Measurements from ENCODE around the gene SYNE2. TPM values are rescaled to one million over a fixed set of nuclear protein-coding genes. Genes with fewer than 3 reads are reported as not detected.

SYNE2 gene
- total and polyA plus RNA-seq, 10 of the 15 experiments (the other 5 are each of a cell fraction or from before 2014, with no cell fraction given): 2.1 to 52.7 (median 38.1) TPM

DNA sequence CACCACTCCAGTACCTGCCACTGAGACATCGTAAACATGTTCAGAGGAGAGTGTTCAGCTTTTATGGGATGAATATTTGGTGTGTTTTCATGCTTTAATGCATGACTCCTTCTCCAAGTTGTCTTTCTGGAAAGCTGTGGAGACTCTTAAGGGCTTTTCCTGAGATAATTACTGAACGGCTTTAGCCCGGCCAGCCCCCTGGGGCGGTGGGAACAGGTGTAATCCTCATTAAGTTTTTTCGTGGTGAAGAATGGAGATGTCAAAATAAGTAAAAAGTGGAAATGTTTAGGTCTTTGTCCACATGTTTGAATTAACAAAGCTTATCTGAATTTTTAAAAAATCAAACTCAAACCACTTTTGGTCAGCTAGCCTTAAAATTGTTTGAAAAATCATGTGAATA, 1.5 kb downstream of the SYNE2 start (continued):
- TF ChIP-seq, protein P1, sequence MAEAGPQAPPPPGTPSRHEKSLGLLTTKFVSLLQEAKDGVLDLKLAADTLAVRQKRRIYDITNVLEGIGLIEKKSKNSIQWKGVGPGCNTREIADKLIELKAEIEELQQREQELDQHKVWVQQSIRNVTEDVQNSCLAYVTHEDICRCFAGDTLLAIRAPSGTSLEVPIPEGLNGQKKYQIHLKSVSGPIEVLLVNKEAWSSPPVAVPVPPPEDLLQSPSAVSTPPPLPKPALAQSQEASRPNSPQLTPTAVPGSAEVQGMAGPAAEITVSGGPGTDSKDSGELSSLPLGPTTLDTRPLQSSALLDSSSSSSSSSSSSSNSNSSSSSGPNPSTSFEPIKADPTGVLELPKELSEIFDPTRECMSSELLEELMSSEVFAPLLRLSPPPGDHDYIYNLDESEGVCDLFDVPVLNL (IDR thresholded peaks at IDR 0.05; ENCODE audit: low read depth, low read length): no peak
- TF ChIP-seq, protein P2, sequence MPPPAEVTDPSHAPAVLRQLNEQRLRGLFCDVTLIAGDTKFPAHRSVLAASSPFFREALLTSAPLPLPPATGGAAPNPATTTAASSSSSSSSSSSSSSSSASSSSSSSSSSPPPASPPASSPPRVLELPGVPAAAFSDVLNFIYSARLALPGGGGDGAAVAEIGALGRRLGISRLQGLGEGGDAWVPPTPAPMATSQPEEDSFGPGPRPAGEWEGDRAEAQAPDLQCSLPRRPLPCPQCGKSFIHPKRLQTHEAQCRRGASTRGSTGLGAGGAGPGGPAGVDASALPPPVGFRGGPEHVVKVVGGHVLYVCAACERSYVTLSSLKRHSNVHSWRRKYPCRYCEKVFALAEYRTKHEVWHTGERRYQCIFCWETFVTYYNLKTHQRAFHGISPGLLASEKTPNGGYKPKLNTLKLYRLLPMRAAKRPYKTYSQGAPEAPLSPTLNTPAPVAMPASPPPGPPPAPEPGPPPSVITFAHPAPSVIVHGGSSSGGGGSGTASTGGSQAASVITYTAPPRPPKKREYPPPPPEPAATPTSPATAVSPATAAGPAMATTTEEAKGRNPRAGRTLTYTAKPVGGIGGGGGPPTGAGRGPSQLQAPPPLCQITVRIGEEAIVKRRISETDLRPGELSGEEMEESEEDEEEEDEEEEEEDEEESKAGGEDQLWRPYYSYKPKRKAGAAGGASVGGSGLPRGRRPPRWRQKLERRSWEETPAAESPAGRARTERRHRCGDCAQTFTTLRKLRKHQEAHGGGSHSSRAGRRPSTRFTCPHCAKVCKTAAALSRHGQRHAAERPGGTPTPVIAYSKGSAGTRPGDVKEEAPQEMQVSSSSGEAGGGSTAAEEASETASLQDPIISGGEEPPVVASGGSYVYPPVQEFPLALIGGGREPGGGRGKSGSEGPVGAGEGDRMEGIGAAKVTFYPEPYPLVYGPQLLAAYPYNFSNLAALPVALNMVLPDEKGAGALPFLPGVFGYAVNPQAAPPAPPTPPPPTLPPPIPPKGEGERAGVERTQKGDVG (CRISPR knock-in tag; IDR thresholded peaks at IDR 0.05): no peak
- no peak for TF ChIP-seq YBX1 (IDR thresholded peaks at IDR 0.05)
- TF ChIP-seq FOS (IDR thresholded peaks at IDR 0.05; ENCODE audit: borderline replicate concordance, extremely low read depth, insufficient read length): no peak

DNA sequence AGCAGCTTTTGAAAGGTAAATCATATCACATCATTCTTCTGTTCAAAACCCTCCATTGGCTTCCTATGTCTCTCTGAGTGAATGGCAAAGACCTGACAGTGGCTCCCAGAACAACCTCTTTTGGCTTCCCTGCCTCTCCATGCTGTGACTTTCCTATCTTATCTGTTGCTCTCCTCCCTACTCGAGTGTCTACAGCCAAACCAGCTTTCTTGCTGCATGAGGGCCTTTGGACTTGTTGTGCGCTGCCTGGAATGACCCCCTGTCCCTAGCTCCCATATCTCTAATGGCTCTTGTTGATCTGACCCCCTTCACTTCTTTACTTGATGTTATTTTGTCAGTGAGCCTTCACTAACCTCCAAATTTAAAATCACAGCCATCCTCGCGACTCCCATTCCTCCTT, 2.5 kb downstream of the SYNE2 start:
- in situ Hi-C loops (cut with MboI) (no loop called here), intact Hi-C loops (cut with micrococcal nuclease; ENCODE audit: unreplicated experiment) (loop anchor here (2.0 kb wide), 1 partner anchor 14 kb away; no protein-coding TSS in a partner anchor)
- SMC1A ChIA-PET (ENCODE audit: uncharacterized antibody, unreplicated experiment): interaction anchor here (0.7 to 6.4 kb wide), 8 partner anchors 8 to 439 kb away, joined by 3 to 39 read pairs (median 8); partner anchors contain the start of gene ESR2
- FAIRE-seq (peak; percentile 59), ATAC-seq (no peak), DNase-seq (ENCODE audit: low read depth, low spot score) (no peak)
- Histone ChIP-seq H3K4me3 (peak overlapping the region; percentile 53), H3K9ac (ENCODE audit: control insufficient read depth, insufficient read depth, low read length) (peak overlapping the region; percentile 25; the same call in 1 of the 2 replicates), H3K36me3 (ENCODE audit: control insufficient read depth in 2 of 2, insufficient read depth in 2 of 2, low read length in 1 of 2) (no peaks in the 10 kb centered on the region), H3K27me3 (replicated peaks in 1 of 2; ENCODE audit: control insufficient read depth in 2 of 2, insufficient read depth in 2 of 2, low read length in 1 of 2) (no peaks in the 10 kb centered on the region), H4K20me1 (ENCODE audit: control insufficient read depth, insufficient read depth) (no peaks in the 10 kb centered on the region), H3K79me2 (ENCODE audit: control insufficient read depth, insufficient read depth, low read length) (peaks cover 64% of the 10 kb centered on the region), H3K4me1 (ENCODE audit: control insufficient read depth, insufficient read depth, low read length) (peaks cover 6% of the 10 kb centered on the region; the same call in 1 of the 2 replicates), H3K27ac (ENCODE audit: control insufficient read depth, insufficient read depth) (no peak overlapping the region), H3K9me3 (replicated peaks; ENCODE audit: control insufficient read depth, insufficient read depth, low read length) (no peaks in the 10 kb centered on the region), H3K4me2 (ENCODE audit: control insufficient read depth, insufficient read depth) (peak overlapping the region; percentile 76), H2AFZ (ENCODE audit: control insufficient read depth, low read depth, low read length) (no peak overlapping the region)
- CTCF ChIA-PET: interaction anchor here (1.0 to 2.7 kb wide), 5 partner anchors 9 to 126 kb away, joined by 3 to 14 read pairs (median 4); no protein-coding TSS in a partner anchor
- RAD21 ChIA-PET (ENCODE audit: unreplicated experiment): interaction anchor here (1.0 to 1.5 kb wide), 5 partner anchors 11 to 126 kb away, joined by 3 to 5 read pairs (median 3); no protein-coding TSS in a partner anchor
- 75% methylated on average over 4 of the region's 4 CpGs for WGBS (ENCODE audit: insufficient coverage, insufficient replicate concordance, low lambda C conversion rate, missing lambda C conversion rate)
- POLR2A ChIA-PET: interaction anchor here (1.4 to 2.1 kb wide), 2 partner anchors 9 to 62 kb away, joined by 4 to 10 read pairs; no protein-coding TSS in a partner anchor
- no TSS peak for BruUV-seq (replicated peaks)
- no peak for TF ChIP-seq ZNF217 (IDR thresholded peaks at IDR 0.05)
- TF ChIP-seq FOXM1 (IDR thresholded peaks at IDR 0.05; ENCODE audit: low read depth, low read length): no peak
- no peak for TF ChIP-seq PML (IDR thresholded peaks at IDR 0.05; ENCODE audit: low read length)
- TF ChIP-seq EED (IDR thresholded peaks at IDR 0.05; ENCODE audit: low read depth): no peak
- no peak for TF ChIP-seq ZNF24 (IDR thresholded peaks at IDR 0.05)
- no peak for TF ChIP-seq YBX1 (IDR thresholded peaks at IDR 0.05)
- no peak for TF ChIP-seq POLR2A (IDR thresholded peaks at IDR 0.05; ENCODE audit: low read depth, low read length)
- TF ChIP-seq, protein P3, sequence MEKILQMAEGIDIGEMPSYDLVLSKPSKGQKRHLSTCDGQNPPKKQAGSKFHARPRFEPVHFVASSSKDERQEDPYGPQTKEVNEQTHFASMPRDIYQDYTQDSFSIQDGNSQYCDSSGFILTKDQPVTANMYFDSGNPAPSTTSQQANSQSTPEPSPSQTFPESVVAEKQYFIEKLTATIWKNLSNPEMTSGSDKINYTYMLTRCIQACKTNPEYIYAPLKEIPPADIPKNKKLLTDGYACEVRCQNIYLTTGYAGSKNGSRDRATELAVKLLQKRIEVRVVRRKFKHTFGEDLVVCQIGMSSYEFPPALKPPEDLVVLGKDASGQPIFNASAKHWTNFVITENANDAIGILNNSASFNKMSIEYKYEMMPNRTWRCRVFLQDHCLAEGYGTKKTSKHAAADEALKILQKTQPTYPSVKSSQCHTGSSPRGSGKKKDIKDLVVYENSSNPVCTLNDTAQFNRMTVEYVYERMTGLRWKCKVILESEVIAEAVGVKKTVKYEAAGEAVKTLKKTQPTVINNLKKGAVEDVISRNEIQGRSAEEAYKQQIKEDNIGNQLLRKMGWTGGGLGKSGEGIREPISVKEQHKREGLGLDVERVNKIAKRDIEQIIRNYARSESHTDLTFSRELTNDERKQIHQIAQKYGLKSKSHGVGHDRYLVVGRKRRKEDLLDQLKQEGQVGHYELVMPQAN (conservative IDR thresholded peaks at IDR 0.05): no peak
- no peak for TF ChIP-seq SRF (IDR thresholded peaks at IDR 0.05; ENCODE audit: low read depth in 2 of 2, low read length in 2 of 2)
- TF ChIP-seq NFYA (IDR thresholded peaks at IDR 0.05; ENCODE audit: borderline replicate concordance, low read depth, low read length): no peak
- TF ChIP-seq HDAC2 (IDR thresholded peaks at IDR 0.05): no peak
- no peak for TF ChIP-seq KDM1A (IDR thresholded peaks at IDR 0.05; ENCODE audit: borderline replicate concordance)
- no peak for TF ChIP-seq SREBF2 (IDR thresholded peaks at IDR 0.05; ENCODE audit: low read length)
